ENCODE data around the gene CRYGN.

- no peak for TF ChIP-seq CTCF (conservative IDR thresholded peaks at IDR 0.05; ENCODE audit: low read depth in 2 of 2)
- TF ChIP-seq POLR2AphosphoS5 (IDR thresholded peaks at IDR 0.05; ENCODE audit: low read depth), result no peak
- TF ChIP-seq REST (IDR thresholded peaks at IDR 0.05; ENCODE audit: unreplicated experiment), result no peak
- no peak for TF ChIP-seq EZH2 (IDR thresholded peaks at IDR 0.05; ENCODE audit: low read depth, unreplicated experiment)
- no peak for TF ChIP-seq CREB1 (CRISPR knock-in tag; IDR thresholded peaks at IDR 0.05; ENCODE audit: low read depth)
- no peak for TF ChIP-seq EZH2phosphoT487 (IDR thresholded peaks at IDR 0.05; ENCODE audit: unreplicated experiment)
- no peak for TF ChIP-seq ETS1 (IDR thresholded peaks at IDR 0.05)
- TF ChIP-seq ZNF462 (CRISPR knock-in tag; IDR thresholded peaks at IDR 0.05), result no peak
- TF ChIP-seq ZNF331 (CRISPR knock-in tag; IDR thresholded peaks at IDR 0.05; ENCODE audit: low read depth), result no peak
- no peak for TF ChIP-seq JUNB (IDR thresholded peaks at IDR 0.05; ENCODE audit: unreplicated experiment)
- no peak for TF ChIP-seq STAT1 (IDR thresholded peaks at IDR 0.05; ENCODE audit: unreplicated experiment)
- TF ChIP-seq NANOG (IDR thresholded peaks at IDR 0.05; ENCODE audit: borderline replicate concordance), result no peak
Measured at GRCh38 chr7:151453326-151453791, 13.4 kb upstream of the CRYGN start.

Measured in GM23338 (cell line).